HG03571 (cell line): ENCODE data around the gene MFNG.

Source experiments
- ATAC-seq: cut with Tn5 transposase; IDR thresholded peaks from one replicate; pipeline ENCODE4 v1.9.1; 2021; ENCODE audit not compliant: unreplicated experiment

MFNG gene

DNA sequence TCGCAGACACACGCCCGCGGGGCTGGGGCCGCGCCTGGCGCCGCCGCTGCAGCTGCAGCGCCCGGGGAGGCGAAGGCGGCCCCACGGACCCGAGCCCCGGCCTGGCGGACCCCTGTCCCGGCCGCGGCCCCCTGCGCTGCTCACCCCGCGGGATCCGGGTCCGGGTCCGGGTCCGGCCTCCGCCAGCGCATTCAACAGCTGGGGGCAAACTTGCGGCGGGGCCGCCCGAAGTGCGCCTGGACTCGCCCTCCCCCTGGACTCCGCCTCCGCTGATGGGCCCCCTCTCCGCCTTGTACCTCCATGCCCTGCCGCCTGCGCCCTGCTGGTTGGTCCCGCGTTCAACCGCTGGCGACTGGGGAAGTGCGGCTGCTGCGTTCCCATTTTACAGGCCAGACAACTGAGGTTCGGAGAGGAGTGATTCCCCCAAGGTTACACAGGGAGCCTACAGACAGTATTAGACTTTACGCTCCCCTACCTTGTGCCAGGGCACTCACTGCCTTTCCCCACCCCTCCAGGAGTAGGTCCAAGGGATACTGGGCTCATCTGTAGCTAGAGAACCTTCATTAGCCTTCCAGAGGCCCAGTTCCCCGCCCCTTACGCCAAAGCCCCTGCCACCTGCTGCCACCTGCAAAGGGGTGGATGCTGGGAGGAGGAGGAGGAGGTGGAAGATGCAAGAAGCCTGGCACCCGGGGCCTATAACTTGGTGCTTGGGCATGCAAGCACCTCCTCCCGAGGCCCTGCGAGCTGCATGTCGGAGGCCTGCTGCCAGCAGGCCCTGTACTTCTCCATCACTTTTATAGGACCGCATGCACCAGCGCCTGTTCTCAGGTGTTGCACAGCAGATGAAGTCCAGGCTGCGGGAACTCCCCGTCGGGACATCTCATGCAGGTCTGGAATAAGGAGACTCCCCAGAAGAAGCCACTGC, 58.2 kb downstream of the MFNG start:
- ATAC-seq = no peak

DNA sequence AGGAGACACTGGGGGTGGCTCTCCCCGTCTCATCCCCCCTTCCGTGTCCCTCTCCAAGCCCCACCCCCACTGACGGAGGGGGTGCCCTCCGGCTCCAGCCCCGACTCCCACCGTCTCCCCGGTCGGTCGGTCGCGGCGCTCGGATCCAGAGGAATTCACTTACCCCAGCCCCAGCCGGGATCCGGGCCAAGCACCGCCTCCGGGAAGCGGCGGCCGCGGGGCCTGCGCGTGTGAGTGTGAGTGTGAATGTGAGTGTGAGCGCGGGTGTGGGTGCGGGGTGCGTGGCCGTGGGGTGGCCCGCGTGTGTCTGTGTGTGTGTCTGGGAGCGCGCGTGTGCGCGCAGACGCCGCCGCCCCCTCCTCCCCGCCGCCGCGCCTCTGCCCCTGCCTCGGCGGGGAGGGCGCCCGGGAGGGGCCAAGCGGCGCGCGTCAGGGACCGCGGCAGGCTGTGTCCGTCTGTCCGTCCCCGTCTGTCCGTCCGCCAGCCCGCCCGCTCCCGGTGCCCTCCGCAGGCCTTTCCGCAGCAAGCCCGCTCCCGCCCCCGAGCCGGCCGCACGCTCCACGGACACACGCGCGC, 59.0 kb downstream of the MFNG start, which contains the start of gene ELFN2:
TSS of gene ELFN2 (minus strand) at position 345 of the 576 bp plus-strand sequence. CDS start 51,945 bp downstream, outside the sequence.
- ATAC-seq = no peak

DNA sequence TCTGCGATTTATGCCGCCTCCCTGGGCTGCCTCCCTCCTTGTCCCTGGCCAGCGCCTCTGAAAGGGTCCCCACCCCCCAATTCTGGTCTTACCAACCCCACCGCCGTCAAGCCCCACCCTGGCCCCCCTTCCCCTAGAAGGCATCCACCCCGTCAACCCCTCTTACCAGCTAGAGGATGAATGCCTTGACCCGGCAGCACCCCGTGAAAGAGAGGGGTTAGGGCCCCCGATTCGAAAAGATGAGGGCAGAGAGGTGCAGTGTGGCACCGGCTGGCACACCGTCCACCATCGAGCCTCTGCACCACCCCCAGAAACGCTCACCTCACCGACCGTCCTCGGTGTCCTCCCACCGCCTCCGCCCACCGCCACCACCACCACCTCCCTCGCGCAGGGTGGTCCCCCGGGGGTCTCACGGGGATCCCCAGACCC, 59.5 kb downstream of the MFNG start:
- no peak for ATAC-seq

DNA sequence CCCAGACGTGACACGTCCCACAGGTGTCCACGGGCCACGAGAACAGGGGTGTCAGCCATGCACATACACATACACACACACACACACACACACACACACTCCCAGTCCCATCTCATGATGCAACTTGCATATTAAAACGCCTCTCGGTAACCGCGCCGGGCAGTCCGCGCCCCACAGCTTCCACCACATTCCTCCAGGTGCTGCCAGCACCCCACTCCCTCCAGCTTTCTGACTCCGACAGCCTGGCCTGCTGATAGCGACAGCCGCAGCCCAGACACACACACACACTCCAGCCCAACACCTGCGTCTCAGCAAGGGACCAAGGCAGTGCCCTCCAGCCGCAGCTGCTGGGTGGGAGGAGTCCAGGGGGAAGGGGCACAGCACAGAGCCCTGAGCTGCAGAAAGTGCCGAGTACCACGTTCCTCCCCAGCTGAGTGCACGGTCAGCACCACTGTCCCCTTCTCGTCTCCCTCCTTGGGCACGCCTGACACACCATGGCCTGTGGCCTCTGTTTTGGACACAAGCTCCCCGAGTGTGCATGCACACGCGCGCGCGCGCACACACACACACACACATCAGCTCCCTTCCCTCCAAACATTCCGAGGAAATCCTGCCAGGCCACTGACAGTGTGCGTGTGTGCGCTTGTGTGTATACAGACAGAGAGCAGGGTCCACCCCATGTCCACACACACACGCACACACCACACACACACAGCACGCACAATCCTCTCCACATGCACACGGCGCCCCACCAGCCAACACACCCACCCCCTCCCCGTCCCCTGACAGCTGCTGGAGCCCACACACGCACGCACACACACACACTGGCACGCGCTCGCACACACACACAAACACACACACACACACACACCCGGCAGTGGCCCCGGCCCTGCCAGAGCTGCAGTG, 60.1 kb downstream of the MFNG start:
- ATAC-seq = no peak

DNA sequence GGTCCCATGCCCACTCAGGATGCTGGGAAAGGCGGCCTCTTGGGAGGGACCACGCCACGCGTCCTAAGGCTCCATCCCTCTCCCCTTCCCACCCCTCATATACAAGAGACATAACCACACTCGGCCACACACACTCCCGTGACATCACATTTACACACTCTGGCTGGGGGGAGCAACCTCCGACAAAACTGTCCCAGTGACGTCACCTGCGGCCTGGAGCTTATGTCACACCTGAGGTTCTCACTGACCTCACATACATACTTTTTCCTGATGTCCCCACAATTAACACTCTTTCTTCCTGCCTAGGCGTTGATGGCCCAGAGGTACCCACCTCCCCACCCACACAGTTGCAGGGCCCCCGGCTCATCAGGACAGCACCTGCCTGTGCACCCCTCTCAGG, 60.8 kb downstream of the MFNG start:
- no peak for ATAC-seq

DNA sequence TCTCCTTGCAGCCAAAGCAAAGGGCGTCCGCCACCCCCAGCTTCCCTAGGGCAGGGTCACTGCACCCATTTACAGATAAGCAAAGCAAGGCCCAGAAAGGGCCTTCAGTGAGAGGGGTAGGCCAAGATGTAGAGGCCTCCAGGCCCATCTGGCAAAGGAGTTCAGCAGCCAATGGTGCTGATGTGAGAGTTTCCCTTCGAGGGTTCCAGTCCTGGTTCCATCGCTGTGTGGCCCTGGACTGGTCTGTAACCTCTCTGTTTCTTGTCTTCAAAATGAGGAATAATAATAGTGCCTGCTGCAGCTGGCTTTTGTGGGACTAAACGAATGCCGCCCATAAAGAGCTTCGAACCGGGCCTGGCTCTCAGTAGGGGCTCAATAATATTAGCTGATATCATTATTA, 62.9 kb downstream of the MFNG start:
- ATAC-seq = no peak

DNA sequence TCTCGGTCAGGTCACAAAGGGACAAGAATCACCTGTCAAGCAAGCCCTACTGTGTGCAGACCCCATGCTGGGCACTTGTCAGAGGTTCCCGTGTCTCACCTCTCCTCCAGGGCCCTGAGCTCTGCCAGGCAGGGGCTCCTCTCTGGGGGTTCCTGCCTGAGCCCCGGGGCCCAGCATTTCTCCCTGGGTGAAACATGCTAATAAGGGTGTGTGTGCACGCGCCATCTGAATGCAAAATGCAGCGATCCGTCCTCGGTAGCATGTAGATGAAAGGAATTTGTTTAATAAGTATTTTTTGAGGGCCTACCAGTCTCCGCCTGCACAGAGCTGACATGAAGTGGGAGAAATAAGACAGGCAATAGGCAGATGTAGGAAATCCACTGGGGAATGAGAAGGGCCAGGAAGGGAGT, 64.7 kb downstream of the MFNG start:
- no peak for ATAC-seq

DNA sequence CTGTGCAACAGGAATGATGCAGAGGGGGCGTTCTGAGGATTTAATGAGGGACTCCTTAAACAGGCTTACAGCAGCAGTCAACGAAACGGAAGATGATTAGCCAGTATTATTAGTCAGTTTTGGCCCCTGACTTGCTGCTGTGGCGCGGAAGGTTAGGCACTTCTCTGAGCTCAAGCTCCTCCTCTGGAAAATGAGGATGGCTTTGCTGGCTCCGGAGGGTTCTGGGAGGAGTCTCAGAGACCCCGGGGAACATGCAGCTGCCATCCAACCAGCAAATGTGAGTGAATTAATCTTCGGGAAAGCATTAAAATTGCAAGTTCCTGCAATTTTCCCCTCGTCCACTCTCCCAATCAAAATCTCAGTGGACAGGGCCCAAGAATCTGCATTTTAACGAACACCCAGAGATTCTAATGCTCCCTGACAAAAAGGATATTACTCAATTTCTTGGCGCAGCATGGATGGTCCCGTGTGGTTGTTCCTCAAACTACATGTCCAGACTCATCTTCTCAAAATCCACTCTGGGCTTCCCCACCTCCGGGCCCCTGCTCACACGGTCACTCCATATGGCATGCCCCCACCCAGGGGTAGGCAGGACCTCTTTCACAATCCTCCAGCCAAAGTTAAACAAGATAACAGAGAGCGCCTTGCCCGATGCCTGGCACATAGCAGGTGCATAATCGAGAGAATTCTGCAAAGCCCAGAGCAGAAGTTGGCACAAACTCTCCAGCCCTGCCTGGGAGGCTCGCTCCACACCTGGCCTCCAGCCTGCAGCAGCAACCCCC, 65.3 kb downstream of the MFNG start:
- ATAC-seq = no peak

DNA sequence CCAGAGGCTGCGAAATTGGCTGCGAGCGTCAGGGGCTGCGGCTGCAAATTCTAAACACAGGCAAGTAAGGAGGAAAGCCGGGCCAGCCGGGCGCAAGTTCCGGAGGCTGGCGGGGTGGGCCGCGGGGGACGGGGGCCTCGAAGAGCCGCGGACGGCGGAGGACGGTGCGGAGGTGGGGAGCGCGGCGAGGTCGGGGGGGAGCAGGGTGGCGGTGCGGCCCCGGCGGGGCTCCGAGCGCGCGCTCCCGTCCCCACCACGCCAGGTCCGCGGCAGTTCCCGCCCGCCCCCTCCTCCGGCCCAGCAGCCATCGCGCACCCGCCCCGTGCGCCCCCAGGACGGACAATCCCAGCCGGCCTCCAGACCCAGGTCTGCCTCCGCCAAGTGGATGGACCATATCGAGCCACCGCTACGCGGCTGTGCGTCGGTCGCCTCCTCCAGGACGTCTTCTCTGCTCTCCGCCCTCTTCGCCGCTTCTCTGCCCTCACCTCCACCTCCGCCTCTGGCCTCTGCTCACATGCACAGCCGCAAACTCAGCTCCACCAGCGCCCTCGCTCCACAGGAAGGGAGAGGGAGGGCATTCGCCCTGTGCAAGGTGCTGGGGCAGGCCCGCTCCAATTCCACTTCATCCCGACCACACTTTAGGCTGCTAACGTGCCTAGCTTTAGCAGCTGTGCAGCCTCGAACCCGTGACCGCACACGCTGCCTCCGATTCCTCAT, 66.1 kb downstream of the MFNG start:
- ATAC-seq = no peak

DNA sequence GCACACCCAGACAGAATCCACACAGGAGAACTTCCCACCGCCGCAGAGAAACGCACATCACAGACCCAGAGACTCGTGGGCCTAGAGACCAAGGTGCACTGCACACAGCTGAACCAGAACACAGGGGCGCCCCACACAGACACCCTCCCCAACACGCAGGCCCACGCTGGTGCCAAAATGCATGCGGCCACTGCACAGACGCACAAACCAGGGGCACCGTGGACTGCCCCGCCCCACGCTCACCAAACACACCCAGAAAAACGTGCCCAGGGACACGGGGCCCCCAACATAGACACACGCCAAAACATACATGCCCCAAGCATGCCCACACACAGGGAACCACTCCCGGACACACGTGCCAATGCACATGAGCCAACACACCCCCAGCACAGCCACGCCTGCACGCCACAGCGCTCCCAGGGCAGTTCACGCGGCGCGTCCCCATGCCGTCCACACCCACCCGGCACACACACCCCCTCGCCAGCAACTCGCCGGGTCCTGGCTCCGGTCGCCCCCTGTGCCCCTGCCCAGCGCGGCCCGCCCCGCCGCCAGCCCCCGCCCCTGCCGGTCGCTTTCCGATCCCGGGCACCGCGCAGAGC, 66.7 kb downstream of the MFNG start:
- ATAC-seq = no peak
